ENCODE results near the gene C11orf68. TPM values are rescaled to one million over a fixed set of nuclear protein-coding genes. Genes with fewer than 3 reads are reported as not detected.
A peak's percentile ranks its signal among the peaks of the same experiment; 100 is the strongest.

Gene C11orf68
- total and polyA plus RNA-seq, 9 of the 15 experiments (the other 6 are each of a cell fraction or from before 2014, with no cell fraction given) = 3.6 to 35.9 (median 12.8) TPM

GRCh38 chr11:65919141-65919572, 295 bp upstream of the C11orf68 start, which contains the start of gene DRAP1 (continued):
- TF ChIP-seq ZBTB11 (CRISPR knock-in tag; IDR thresholded peaks at IDR 0.05) = peak in 1 of 3 experiments; percentile 74; a peak in 1 of 6 replicates
- TF ChIP-seq PHTF2 (CRISPR knock-in tag; IDR thresholded peaks at IDR 0.05) = no peak
- TF ChIP-seq TFE3 (CRISPR knock-in tag; IDR thresholded peaks at IDR 0.05) = no peak
- TF ChIP-seq CREB3L1 (IDR thresholded peaks at IDR 0.05; ENCODE audit: borderline replicate concordance, low read depth) = no peak
- peak; percentile 26 for TF ChIP-seq FUS (optimal IDR thresholded peaks at IDR 0.05; ENCODE audit: low read depth, low read length)
- no peak for TF ChIP-seq ZNF184 (CRISPR knock-in tag; IDR thresholded peaks at IDR 0.05)
- peak; percentile 29; the same call in 1 of the 2 replicates for TF ChIP-seq TCF3 (CRISPR knock-in tag; IDR thresholded peaks at IDR 0.05)
- no peak for TF ChIP-seq ARID3B (CRISPR knock-in tag; IDR thresholded peaks at IDR 0.05; ENCODE audit: borderline replicate concordance)
- TF ChIP-seq CREB3 (tag; conservative IDR thresholded peaks at IDR 0.05; ENCODE audit: low read depth) = no peak
- TF ChIP-seq LCOR (CRISPR knock-in tag; IDR thresholded peaks at IDR 0.05) = peak; percentile 84; the same call in 1 of the 2 replicates
- no peak for TF ChIP-seq ZNF140 (CRISPR knock-in tag; IDR thresholded peaks at IDR 0.05)
- no peak for TF ChIP-seq TRIM25 (IDR thresholded peaks at IDR 0.05; ENCODE audit: borderline replicate concordance)
- peak; percentile 46; the same call in 1 of the 2 replicates for TF ChIP-seq ARID3A (IDR thresholded peaks at IDR 0.05; ENCODE audit: borderline replicate concordance, low read depth, low read length)
